GM10847 (cell line): ENCODE data around the gene RFT1.

Source experiments
- POLR2A ChIP-seq: IDR thresholded peaks from 2 replicates; pipeline ENCODE4 v1.6.1; 2011; ENCODE audit not compliant: insufficient read length; ENCODE audit errors: extremely low read depth

The RFT1 gene, protein sequence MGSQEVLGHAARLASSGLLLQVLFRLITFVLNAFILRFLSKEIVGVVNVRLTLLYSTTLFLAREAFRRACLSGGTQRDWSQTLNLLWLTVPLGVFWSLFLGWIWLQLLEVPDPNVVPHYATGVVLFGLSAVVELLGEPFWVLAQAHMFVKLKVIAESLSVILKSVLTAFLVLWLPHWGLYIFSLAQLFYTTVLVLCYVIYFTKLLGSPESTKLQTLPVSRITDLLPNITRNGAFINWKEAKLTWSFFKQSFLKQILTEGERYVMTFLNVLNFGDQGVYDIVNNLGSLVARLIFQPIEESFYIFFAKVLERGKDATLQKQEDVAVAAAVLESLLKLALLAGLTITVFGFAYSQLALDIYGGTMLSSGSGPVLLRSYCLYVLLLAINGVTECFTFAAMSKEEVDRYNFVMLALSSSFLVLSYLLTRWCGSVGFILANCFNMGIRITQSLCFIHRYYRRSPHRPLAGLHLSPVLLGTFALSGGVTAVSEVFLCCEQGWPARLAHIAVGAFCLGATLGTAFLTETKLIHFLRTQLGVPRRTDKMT

DNA sequence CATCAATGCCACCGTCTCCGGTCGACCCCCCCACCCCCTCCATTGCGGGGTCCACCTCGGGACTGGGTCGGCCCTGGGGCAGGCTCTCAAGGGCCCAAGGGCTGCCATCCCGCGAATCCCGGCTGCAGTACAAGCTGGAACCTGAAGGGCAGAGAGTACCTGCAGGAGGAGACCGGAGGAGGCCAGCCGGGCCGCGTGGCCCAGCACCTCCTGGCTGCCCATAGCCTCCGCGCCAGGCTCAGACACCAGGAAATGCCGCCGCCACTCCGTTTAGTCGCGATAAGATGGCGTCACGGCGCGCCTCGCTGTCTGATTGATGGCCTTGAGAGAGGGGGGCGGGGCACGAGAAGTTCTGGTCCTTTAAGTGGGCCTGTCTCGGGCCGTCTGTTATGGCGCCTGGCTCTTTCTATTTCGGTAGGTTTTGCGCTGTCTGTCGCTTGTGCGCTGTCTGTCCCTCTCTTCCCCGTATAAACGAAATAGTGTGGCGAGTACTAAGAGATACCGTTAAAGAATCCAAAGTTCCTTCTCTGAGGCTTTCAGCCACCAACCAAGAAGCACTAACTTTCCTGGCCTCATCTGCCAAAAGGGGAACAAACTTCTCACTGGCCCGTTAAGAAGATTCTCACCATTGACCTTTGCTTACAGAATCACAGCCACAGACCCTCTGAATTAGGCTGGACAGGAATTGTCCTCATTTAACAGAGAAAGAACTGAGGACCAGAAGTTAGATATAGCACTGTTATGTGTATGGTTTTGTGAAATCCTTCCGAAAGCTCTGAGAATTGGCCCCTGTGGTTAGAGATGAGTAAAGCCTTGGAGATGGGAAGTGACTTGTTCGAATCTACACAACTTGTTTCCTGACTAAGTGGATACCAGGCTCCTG, at the start of gene RFT1:
Gene RFT1 (minus strand): TSS at position 257 of the 883 bp plus-strand sequence. CDS start 35 bp downstream, at position 222.
- peak; percentile 89 for TF ChIP-seq POLR2A

DNA sequence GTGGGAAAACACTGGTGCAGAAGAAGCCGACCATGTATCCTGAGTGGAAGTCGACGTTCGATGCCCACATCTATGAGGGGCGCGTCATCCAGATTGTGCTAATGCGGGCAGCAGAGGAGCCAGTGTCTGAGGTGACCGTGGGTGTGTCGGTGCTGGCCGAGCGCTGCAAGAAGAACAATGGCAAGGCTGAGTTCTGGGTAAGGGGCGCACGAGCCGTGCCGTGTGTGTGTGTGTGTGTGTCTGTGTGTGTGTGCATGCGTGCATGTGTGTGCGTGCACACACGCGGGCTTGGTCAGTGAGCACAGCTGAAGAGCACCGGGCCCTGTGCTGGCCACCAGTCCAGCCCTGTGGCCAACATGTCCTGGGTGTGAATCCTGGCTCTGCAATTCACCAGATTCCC, 49.3 kb upstream of the RFT1 start:
- no peak for TF ChIP-seq POLR2A

DNA sequence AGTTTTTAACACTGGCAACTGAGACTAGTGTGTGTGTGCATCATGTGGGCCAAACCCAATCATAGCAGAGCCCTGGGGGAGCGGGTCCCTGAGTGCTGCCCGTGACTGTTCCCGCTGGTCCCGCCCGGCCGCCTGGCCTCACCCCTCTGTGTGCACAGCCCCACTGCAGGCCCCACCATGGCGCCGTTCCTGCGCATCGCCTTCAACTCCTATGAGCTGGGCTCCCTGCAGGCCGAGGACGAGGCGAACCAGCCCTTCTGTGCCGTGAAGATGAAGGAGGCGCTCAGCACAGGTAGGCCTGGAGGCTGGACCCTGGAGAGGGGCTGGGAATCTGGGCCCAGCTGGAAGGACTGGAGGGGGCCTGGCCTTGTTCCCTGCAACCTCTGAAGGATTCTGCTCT, 48.0 kb upstream of the RFT1 start:
- TF ChIP-seq POLR2A, result no peak

DNA sequence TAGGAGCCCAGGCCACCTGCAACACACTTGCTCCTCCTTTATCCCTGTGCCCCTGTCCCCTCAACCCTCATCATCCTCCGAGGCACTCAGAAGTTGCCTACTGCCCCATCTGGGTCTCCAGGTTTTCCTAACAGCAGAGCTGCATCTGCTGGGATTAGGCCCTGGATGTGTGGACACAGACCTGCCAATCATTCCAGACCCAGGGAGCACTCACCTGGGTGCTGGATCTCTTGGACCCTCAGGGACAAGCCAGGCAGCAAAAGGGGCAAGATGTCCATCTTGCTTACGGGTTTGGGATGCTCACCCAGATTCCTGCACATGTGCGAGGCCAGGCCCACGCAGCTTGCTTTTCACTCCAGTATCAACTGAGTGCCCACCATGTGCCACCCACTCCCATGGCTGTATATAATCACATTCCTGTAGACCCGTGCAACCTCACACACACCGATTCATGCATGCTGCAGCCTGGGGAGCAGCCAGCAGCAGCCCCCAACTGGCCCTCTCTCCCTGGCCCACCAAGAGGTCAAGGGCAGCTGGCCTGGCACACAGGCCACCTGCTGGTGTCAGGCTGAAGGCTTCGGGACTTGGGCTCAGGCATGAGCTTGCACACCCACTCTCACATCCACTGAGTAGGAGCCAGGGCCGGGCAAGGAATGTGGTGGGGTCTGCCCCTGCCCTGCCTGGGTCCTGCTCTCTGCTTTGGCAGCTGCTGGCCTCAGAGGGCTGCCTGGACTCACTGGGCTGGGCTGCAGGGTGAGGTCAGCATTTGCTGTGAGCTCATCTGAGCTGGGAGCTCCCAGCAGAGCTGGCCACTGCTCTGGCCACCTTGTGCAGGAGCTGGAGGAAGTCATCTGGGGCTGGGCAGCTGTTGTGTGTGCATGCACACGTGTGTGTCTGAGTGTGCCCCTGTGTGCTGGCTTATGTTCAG, 45.6 kb upstream of the RFT1 start:
- no peak for TF ChIP-seq POLR2A

DNA sequence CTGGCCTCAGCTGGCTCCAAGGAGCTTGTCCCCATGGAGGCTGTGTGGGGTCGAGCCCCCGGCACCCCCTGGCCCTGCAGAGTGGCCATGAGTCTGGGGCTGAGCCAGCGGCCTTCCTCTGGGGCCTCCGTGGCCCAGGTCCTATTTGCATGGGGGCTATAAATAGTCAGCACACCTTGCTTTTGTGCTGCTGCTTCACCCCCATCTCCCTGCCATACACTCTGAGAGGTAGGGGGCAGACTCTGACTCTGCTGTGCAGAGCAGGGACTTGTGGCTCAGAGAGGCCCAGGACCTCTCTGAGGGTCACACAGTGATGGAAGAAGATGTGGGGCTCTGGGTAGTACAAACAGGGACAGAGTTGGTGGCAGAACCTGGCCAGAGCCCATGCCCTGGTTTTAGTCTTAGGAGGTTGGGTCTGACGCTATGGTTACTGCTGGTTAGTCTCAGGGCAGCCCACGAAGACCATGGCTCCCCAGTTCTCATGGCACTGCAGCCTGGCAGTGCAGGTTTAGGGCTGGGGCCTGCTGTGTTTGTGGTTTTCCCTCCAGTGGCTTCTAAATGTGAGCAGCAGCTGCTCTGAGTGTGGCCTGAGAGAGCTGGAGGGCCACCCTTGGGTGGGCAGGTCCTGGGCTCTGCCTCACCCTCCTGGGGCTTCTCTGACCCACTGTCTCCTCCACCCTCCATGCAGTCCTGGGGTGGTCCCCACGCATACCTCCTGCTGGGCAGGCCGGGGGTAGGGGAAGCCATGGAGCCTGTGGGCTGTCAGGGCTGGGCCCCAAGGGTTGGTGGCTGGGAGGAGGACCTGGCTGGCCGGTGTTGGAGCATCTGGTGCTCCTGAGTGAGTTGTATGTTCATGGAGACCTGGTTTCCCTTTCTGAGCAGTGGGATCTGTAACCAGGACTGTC, 44.4 kb upstream of the RFT1 start:
- no peak for TF ChIP-seq POLR2A

DNA sequence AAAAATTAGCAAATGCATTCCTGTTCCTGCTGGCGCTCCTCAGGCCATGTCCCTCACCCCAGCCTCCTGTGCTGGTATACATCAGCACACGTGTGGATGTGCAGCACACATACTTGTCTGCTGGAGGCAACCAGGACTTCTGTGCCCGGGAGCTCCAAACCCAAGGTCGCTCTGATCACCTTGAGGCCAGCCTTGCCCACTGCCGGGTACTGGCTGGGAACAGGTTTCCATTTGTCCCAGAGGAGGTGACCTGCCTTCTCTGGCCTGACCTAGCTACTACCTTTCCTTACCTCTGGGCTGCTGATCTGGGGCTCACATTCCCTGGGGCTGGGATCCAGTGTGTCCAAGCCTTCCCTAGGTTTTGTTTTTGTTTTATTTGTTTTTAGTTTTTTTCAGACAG, 42.9 kb upstream of the RFT1 start:
- TF ChIP-seq POLR2A, result no peak

DNA sequence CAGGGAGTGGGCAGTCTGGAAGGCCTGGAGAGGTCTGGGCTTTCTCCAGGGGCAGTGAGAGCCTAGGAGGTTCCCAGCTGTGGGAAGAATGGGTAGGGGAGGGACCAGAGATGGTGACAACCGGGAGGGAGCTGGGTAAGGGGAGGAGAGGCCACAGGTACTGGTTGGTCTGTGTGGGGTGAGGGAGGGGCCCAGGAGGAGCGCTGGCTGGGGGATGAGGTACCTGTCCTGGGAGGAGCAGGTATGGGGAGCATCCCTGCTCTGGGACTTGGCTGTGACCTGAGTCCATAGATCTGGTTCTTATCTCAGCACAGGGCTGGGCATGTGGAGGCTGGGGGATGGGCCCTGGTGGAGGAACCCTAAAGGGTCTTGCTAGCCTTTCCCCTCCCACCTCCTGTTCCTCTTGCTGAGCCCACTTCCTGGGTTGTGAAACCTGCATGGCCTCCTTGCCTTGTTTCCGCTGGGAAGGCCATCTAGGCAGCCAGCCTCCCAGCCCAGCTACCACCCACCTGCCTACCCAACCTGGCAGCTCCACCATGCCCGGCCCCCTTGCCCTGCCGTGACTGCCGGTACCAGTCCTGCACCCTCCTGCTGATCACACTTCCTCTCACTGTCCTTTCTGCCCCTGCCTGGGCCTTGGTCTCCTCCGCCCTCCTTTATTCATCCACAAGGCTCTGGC, 41.7 kb upstream of the RFT1 start:
- TF ChIP-seq POLR2A, result no peak

DNA sequence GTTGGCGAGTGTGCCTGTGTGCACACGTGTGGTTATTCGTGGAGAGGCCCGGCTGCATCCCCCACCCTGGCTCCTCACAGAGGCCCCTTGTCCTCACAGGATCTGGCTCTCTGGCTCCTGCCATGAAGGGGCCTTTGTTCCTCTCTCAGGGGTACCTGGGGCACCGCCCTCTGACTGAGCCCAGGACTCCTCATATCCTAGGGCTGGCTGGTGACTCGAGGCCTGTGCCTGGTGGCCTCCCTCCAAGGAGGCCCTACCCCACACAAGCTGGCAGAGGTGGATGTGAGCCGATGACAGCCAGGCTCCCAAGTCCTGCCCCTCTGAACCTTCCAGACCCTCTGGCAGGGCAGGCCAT, 40.8 kb upstream of the RFT1 start:
- TF ChIP-seq POLR2A, result no peak

DNA sequence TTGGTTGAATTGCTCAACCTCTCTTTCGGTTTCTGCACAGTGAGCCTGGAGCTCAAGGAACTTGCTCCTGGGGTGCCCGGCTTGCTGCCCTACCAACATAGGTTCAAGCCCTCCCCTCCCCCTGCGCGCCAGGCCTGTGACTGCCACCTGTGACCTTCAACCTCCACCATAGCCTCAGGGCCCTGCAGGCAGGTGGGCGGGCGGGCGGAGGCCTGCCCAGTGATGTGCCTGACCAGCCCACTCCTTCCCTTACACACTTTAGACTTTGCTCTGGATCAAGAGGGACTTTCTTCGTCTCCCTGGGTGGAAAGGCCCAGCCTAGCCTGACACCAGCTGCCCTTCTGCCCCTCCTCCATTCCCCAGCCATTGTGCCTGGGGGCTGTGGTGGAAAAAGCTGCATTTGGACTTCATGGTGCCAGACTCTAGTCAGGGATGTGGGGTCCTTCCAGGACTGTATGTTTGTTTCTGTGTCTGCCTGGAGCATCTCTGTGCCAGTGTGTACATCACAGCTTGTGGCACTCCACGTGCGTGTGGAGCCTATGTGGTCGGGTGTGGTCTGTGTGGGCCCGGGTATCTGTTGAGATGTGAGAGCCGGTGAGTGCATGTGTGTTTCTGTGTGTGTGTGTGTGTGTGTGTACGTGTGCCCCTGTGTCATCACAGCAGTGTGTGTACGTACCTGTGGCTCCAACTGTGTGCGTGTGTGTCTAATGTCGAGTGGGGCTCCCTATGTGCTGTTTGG, 40.3 kb upstream of the RFT1 start:
- TF ChIP-seq POLR2A, result no peak

DNA sequence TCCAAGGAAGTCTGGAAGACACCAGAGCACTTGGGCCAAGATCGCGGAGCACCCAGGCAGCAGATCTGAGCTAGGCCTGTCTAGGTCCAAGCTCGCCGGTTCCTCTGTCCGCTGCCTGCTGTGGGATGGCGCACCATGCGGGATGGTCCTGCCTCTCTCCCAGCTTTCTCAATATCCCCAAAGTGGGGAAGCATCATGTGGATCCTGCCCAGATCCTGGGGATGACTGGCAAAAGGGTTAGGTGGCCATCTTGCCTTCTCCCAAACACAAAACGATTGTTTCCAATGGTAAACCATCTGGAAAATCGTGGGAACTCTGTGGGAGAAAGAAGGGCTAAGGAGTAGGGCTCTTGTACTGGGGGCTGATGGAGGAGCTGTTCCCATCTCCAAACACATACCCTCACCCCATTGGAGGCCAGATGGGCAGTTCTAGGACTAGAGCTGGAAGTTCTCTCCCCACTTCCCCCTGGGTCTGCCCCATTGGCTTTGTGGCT, 39.6 kb upstream of the RFT1 start:
- no peak for TF ChIP-seq POLR2A

DNA sequence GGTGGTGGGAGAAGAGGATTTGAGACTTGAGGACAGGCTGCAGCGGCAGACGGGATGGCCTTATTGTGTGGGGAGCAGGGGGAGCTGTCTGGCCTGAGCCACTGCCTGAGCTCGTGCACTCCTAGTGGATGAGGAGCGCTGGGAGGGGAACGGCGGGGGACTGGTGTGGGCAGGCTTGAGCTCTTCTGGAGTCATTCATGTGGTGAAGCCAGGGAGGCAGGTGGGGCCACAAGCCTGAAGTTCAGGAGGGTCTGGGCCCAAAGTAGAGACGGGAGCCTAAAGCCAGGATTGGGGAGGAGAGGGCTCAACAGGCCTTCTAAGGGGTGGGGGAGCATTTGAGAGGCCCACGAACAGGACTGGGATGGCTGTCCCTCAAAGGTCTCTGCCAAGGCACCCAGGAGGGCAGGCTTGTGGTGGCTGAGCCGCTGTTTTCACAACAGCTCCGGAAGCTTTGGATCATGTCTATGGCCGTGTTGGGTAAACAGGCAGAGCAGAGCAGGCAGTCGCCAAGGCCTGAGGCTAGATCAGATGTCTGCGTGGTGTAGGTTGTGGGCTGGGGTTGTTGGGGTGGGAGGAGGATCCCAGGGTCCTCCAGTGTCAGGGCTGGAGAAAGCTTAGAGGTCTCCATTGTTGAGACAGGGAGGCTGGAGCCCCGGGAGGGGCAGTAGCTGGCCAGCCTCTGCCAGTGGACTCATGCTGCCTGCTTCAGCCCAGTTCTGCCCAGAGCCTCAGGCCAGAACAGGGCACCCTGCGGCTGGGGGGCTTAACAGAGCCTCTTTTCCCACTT, 39.0 kb upstream of the RFT1 start:
- no peak for TF ChIP-seq POLR2A
